HG03066 (cell line): ENCODE data around the gene NUMBL.
"Not testable (repeated sequence)": the region's sequence is repeated elsewhere in the genome, so short reads cannot be mapped to it uniquely, and the experiment has no call there.

Experiments used
- ATAC-seq: cut with Tn5 transposase; IDR thresholded peaks from one replicate; pipeline ENCODE4 v1.9.1; 2021; ENCODE audit warnings: low read depth; ENCODE audit not compliant: unreplicated experiment

Gene NUMBL

GRCh38 chr19:40667602-40668001 is 22.8 kb downstream of the NUMBL start:
- no peak for ATAC-seq

GRCh38 chr19:40666803-40667438 is 23.5 kb downstream of the NUMBL start:
- ATAC-seq = no peak

GRCh38 chr19:40663695-40664692 is 26.5 kb downstream of the NUMBL start:
- ATAC-seq = no peak

- ATAC-seq = peak; percentile 66
Observed at GRCh38 chr19:40662925-40663694, 27.3 kb downstream of the NUMBL start.

- ATAC-seq = no peak
Observed at GRCh38 chr19:40661616-40662015, 28.8 kb downstream of the NUMBL start.

GRCh38 chr19:40659566-40659965 is 30.9 kb downstream of the NUMBL start:
- ATAC-seq = no peak

GRCh38 chr19:40659116-40659515 is 31.3 kb downstream of the NUMBL start:
- no peak for ATAC-seq

GRCh38 chr19:40658031-40658430 is 32.4 kb downstream of the NUMBL start:
- no peak for ATAC-seq

- ATAC-seq = not testable (repeated sequence)
Observed at GRCh38 chr19:40655684-40656083, 34.8 kb downstream of the NUMBL start.

- ATAC-seq = not testable (repeated sequence)
Observed at GRCh38 chr19:40652303-40652702, 38.1 kb downstream of the NUMBL start.

GRCh38 chr19:40650749-40651305 is 39.6 kb downstream of the NUMBL start:
- ATAC-seq = no peak

- ATAC-seq = not testable (repeated sequence)
Observed at GRCh38 chr19:40649903-40650675, 40.4 kb downstream of the NUMBL start.

GRCh38 chr19:40646743-40647254 is 43.7 kb downstream of the NUMBL start:
- no peak for ATAC-seq

GRCh38 chr19:40642757-40643305 is 47.6 kb downstream of the NUMBL start:
- no peak for ATAC-seq

GRCh38 chr19:40642051-40642706 is 48.3 kb downstream of the NUMBL start:
- ATAC-seq = no peak

- ATAC-seq = no peak
Observed at GRCh38 chr19:40641281-40641680, 49.2 kb downstream of the NUMBL start.

GRCh38 chr19:40640744-40641143 is 49.7 kb downstream of the NUMBL start:
- no peak for ATAC-seq

GRCh38 chr19:40639638-40639982 is 50.8 kb downstream of the NUMBL start:
- no peak for ATAC-seq

- ATAC-seq = no peak
Observed at GRCh38 chr19:40638327-40638726, 52.1 kb downstream of the NUMBL start.
